GM18861 (cell line): ENCODE results near the gene WDR5.

Experiments
- ATAC-seq: cut with Tn5 transposase; IDR thresholded peaks from one replicate; pipeline ENCODE4 v1.9.1; 2021; ENCODE audit not compliant: unreplicated experiment

WDR5 gene

GRCh38 chr9:134186471-134187109, 50.7 kb downstream of the WDR5 start:
- no peak for ATAC-seq

DNA sequence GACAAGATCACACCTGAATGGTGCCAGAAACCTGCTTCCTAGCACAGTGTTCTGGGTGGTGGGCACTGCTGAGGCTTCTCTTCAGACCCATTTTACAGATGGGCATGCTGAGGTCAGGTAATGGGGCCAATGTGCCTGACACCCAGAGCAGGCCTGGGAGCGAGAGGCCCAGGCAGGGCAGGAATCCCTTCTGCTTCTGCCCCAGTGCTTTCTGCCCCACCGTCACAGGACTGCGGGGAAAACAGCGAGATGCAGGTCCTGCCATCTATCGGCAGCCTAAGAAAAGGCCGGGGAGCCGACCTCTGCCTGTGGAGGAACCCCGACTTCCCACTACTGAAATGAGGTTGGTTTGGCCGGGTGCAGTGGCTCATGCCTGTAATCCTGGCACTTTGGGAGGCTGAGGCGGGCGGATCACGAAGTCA, 51.2 kb downstream of the WDR5 start:
- ATAC-seq, result no peak

GRCh38 chr9:134187891-134188385, 52.1 kb downstream of the WDR5 start:
- ATAC-seq, result no peak

- no peak for ATAC-seq
Observed at GRCh38 chr9:134188386-134189144, 52.7 kb downstream of the WDR5 start.

DNA sequence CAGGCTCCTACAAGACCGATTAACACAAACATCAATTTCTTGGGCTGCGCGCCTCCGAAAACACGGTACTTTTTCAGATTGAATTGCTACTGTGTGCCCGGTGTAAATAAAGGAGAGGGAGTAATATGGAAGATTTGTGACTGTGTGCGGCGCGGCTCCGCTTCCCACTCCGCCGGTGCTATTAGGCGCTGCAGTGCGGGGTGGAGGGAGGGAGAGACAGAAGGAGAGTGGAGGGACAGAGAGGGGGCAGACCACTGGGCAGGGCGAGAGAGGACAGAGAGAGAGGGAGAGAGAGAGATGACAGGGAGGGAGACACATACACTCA, 53.2 kb downstream of the WDR5 start:
- ATAC-seq, result no peak

DNA sequence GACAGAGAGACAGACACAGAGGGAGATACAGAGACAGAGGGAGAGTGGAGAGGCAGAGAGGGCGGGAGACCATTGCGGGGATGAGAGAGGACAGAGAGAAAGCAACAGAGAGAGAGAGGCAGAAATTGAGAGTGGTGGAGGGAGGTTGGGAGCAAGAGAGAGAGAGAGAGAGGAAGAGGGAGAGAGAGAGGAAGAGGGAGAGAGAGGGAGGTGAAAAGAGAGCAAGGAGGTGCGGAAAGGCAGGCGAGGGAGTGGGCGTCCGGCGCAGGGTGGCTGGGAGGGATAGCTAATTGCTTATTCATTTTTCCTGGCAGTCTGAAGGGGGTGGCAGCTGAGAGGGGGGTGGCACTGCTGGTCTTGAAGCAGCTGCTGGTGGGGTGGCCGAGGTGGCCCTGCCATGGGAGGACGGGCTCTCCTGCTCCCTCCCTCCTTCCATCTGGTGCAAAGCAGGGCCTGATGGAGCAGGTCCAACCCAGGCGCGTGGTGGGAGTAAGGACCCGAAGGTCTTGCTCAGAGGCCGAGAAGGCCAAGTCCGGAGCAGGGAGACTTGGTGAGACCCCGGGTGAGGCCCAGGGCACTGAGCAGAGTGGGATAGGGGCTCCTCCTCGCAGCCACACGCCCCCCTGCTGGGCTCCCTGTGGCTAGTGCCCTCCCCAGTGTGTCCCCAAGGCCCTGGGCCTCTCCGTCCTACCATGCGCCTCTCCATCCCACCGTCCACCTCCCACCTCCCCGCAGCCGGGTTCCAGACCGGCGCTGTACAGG, 53.8 kb downstream of the WDR5 start:
- no peak for ATAC-seq

DNA sequence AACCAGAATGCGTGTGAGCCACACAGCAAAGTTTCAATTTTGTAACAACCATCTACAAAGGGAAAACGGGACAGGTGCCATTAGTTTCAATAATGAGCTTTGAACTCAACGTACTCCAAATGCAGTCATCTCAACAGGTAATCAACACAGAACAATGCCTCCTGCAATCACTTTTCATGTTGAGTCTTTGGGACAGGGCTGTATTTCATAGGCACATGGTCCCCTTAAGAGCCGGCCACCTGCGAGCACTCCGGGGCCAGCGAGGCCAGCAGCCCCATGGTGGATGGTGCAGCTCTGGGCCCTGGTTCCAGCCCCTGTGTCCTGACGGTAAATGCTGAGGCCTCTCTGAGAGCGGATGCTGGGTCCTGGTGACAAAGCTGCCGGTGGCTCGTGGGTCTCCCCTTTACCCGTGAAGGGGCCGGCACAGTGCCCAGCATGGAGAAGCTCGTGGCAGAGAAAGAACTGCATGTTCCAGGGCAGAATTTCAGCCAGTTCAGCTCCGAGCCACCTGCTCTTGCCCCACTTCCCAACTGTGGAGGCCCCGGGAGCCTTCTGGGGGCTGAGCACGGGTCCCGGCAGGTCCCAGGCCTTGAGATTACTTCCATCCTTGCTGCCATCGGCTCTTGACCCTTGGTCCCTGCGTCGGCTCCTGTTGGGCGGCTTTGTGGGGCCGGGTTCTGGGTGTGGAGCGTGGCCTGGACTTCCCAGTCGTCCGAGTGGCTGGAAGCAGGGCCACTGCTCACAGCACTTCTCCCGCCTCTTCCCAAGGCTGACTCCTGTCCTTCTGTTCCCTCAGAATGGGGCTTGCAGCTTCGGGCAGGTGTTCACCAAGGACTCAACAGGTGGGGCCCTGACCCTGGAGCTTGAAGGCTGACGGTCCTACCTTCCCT, 54.6 kb downstream of the WDR5 start:
- ATAC-seq, result no peak

- ATAC-seq, result no peak
Observed at GRCh38 chr9:134191455-134192209, 55.8 kb downstream of the WDR5 start.

GRCh38 chr9:134192311-134192950, 56.5 kb downstream of the WDR5 start:
- ATAC-seq, result no peak

- no peak for ATAC-seq
Observed at GRCh38 chr9:134192951-134193731, 57.3 kb downstream of the WDR5 start.

DNA sequence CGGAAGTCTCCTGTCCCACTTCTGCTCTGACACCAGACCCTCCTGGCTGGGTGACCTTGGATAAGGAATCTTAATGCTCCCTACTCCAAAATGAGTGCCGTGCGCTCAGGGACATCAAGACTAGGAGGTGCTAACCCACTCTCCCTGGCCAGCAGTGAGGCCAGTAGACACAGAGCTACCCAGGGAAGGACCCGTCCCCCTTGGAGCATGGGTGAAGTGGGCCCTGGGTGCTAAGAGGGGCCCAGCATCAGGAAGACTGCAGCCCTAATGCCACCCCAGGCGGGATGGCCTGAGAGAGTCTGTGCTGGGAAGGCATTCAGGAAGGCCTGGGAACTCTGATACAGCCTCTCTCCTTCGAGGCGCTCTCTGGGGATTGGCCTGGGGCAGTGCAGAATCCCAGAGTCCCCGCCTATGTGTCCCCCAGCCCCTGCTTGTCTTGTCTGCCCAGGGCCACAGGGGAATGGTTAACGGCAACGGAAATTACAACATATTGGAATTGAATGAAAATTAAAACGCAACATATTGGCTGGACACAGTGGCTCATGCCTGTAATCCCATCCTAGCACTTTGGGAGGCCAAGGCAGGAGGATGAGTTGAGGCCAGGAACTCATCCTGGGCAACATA, 58.1 kb downstream of the WDR5 start:
- no peak for ATAC-seq

- ATAC-seq, result no peak
Observed at GRCh38 chr9:134195558-134195957, 59.7 kb downstream of the WDR5 start.

- ATAC-seq, result no peak
Observed at GRCh38 chr9:134196911-134197310, 61.0 kb downstream of the WDR5 start.

DNA sequence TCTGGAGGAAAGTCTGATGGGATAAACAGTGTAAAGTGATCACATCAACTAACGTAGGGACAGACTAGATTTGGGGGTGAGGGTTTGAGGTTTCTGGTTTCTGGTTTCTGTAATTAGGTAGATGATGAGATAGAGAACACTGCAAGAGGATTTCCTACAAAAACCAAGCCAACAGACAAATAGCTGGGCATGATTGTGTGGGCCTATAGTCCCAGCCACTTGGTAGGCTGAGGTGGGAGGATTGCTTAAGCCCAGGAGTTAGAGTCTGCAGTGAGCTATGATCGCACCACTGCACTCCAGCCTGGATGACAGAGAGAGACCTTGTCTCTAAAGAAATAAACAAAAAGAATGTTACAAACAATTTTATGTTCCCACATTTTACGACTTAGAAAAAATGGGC, 62.9 kb downstream of the WDR5 start:
- no peak for ATAC-seq

- ATAC-seq, result no peak
Observed at GRCh38 chr9:134200730-134201129, 64.8 kb downstream of the WDR5 start.

DNA sequence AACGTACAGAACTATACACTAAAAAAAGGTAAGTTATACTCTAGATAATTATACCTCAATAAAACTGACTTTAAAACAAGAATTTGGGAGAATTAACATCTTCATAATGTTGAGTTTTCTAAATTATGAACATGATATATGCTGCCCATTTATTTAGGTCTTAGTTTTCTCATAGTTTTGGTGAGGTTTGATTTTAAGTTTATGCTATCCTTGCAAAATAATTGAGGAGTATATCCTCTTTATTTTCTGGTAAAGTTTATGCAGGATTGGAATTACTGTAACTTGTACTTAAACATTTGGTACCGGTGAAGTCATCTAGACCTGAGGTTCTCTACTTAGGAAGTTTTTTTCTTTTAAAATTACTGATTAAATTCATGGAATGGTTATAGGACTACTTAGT, 67.3 kb downstream of the WDR5 start:
- no peak for ATAC-seq

- no peak for ATAC-seq
Observed at GRCh38 chr9:134204041-134204440, 68.2 kb downstream of the WDR5 start.

DNA sequence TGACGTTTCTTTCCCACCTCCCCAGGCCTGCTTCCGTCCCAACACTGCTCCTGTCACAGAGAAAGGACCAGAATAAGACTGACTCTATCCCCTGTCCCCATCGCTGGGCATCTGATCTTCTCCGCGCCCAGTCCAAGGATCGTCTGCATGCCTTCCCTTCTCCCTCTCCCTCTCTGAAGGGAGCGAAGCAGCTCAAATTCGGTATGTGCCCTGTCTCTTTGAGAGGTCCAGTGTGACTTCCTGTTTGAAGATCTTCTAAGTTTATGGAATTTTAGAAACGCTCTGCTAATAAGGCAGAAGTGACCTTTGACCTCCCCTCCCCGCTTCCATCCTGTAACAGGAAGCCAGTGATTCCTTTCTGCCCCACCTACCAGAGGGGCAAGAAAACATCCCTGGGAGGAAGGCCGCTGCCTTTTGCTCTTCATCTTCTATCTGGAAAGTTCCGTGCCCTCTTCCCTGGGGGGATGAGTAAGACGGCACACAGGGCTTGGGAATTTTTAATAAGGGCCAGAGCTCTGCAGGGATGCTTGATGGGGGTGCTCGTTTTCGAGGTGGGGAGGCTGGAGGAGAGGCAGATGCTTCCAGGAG, 69.2 kb downstream of the WDR5 start:
- no peak for ATAC-seq
